Esophagus muscularis mucosa (tissue), 4 donors: ENCODE data around the gene ASXL1. TPM values are rescaled to one million over a fixed set of nuclear protein-coding genes. Genes with fewer than 3 reads are reported as not detected.

Experiments used
- DNase-seq: peaks from one replicate; pipeline ENCODE4 v3.0.0-alpha.2; 2017; ENCODE audit errors: extremely low spot score
- H3K27ac ChIP-seq, 4 donors: fragments of 200-600 bp; sonication (generic); replicated peaks in 1 of 4; 1 replicate in 3 of 4; 2 replicates in 1 of 4; pipeline ENCODE4 v1.5.1; 2016 to 2019; ENCODE audit warnings: mild to moderate bottlenecking in 1 of 4
- H3K27me3 ChIP-seq, 4 donors: fragments of 200-600 bp; sonication (generic); one replicate each; pipeline versions ENCODE4 v1.5.1 to v1.6.0; 2016 to 2019
- H3K36me3 ChIP-seq, 4 donors: fragments of 200-600 bp; sonication (generic); one replicate each; pipeline ENCODE4 v1.5.1; 2016 to 2019
- H3K4me1 ChIP-seq, 4 donors: fragments of 200-600 bp; sonication (generic); one replicate each; pipeline ENCODE4 v1.5.1; 2016 to 2019
- H3K4me3 ChIP-seq, 4 donors: fragments of 200-600 bp; sonication (generic); 1 replicate in 2 of 4; 2 replicates in 2 of 4; pipeline ENCODE4 v1.5.1; 2016 to 2019; ENCODE audit warnings: mild to moderate bottlenecking in 4 of 4, moderate library complexity in 1 of 4
- H3K9me3 ChIP-seq, 4 donors: fragments of 200-600 bp; sonication (generic); 1 replicate in 3 of 4; 2 replicates in 1 of 4; pipeline ENCODE4 v1.5.1; 2016 to 2019
- CTCF ChIP-seq, 3 experiments: fragments of 200-600 bp in 2 of 3; fragments of 450-650 bp in 1 of 3; sonication (generic) in 2 of 3; IDR thresholded peaks; one replicate each; pipeline ENCODE4 v1.5.1; 2017 to 2019; ENCODE audit warnings: antibody characterized with exemption in 3 of 3, mild to moderate bottlenecking in 2 of 3, moderate library complexity in 1 of 3
- EP300 ChIP-seq: sonication (generic); formaldehyde crosslinking; IDR thresholded peaks from one replicate; pipeline ENCODE4 v1.6.1; 2017; ENCODE audit warnings: antibody characterized with exemption
- POLR2A ChIP-seq: fragments of 450-650 bp; IDR thresholded peaks from one replicate; pipeline ENCODE4 v1.6.1; 2017; ENCODE audit warnings: antibody characterized with exemption, moderate library complexity, mild to moderate bottlenecking, low read depth
- POLR2AphosphoS5 ChIP-seq, 2 donors: sonication (generic); formaldehyde crosslinking; IDR thresholded peaks; one replicate each; pipeline ENCODE4 v1.6.1; 2017; ENCODE audit warnings: antibody characterized with exemption in 2 of 2
- WGBS: methylation state at CpG from one replicate; pipeline ENCODE4 v1.1.5; 2018; 5-methylcytosine and 5-hydroxymethylcytosine counted together
- intact Hi-C: fragments of 100-400 bp; cut with DNase I; formaldehyde crosslinking; loops from one replicate; pipeline ENCODE4 v1.15.1; 2023
- total RNA-seq, 4 donors: library from RNA; depleted of rRNA; stranded (reverse); fragments of >200 nt; gene quantifications; one replicate each; pipeline versions ENCODE4 v1.1.0 to v1.2.1, GENCODE V29; 2016

The ASXL1 gene
- total RNA-seq, 4 donors from 2014 or later = 56.5 to 66.7 (median 61.8) TPM

GRCh38 chr20:32436968-32437367 lies 78.8 kb downstream of the ASXL1 start:
- H3K36me3 ChIP-seq = peaks cover 56 to 98% (median 91%) of the 10 kb centered on the region in 4 donors

GRCh38 chr20:32437391-32438074 lies 79.4 kb downstream of the ASXL1 start:
- Histone ChIP-seq H3K27ac (no peak overlapping the region), H3K4me3 (no peak overlapping the region), H3K4me1 (peaks cover 0 to 10% (median 0%) of the 10 kb centered on the region in 4 donors), H3K9me3 (no peaks in the 10 kb centered on the region), H3K27me3 (no peaks in the 10 kb centered on the region), H3K36me3 (peaks cover 53 to 93% (median 85%) of the 10 kb centered on the region in 4 donors)
- 83% methylated on average over 5 of the region's 5 CpGs for WGBS
- no peak for TF ChIP-seq EP300
- TF ChIP-seq POLR2AphosphoS5 (IDR thresholded peaks at IDR 0.05) = no peak
- TF ChIP-seq POLR2A = no peak
- TF ChIP-seq CTCF (IDR thresholded peaks at IDR 0.05) = no peak
- DNase-seq = no peak
- intact Hi-C loops = no loop called here

More at GRCh38 chr20:32436968-32437367, 78.8 kb downstream of the ASXL1 start:
- no peak for DNase-seq
- no peak for TF ChIP-seq EP300
- TF ChIP-seq POLR2A = no peak
- TF ChIP-seq CTCF (IDR thresholded peaks at IDR 0.05) = no peak
- no peak for TF ChIP-seq POLR2AphosphoS5 (IDR thresholded peaks at IDR 0.05)
- Histone ChIP-seq H3K27ac (no peak overlapping the region), H3K27me3 (no peaks in the 10 kb centered on the region), H3K4me1 (peaks cover 0 to 14% (median 0%) of the 10 kb centered on the region in 4 donors), H3K4me3 (no peak overlapping the region), H3K9me3 (no peaks in the 10 kb centered on the region)
- intact Hi-C loops = no loop called here
- 100% methylated on average over 6 of the region's 7 CpGs for WGBS

GRCh38 chr20:32438331-32438858 lies 80.3 kb downstream of the ASXL1 start:
- H3K36me3 ChIP-seq = peaks cover 46 to 85% (median 76%) of the 10 kb centered on the region in 4 donors
- intact Hi-C loops = no loop called here
- no peak for DNase-seq
- H3K27me3 ChIP-seq = no peaks in the 10 kb centered on the region
- H3K9me3 ChIP-seq = no peaks in the 10 kb centered on the region
- no peak overlapping the region for H3K4me3 ChIP-seq
- peaks cover 0 to 1% (median 0%) of the 10 kb centered on the region in 4 donors for H3K4me1 ChIP-seq
- H3K27ac ChIP-seq = no peak overlapping the region
- no peak for TF ChIP-seq EP300
- TF ChIP-seq CTCF (IDR thresholded peaks at IDR 0.05) = no peak
- TF ChIP-seq POLR2AphosphoS5 (IDR thresholded peaks at IDR 0.05) = no peak
- no peak for TF ChIP-seq POLR2A
- 92% methylated on average over 8 of the region's 8 CpGs for WGBS

- intact Hi-C loops = no loop called here
- Histone ChIP-seq H3K4me3 (no peak overlapping the region), H3K4me1 (no peaks in the 10 kb centered on the region), H3K36me3 (peaks cover 37 to 83% (median 69%) of the 10 kb centered on the region in 4 donors), H3K27ac (no peak overlapping the region), H3K27me3 (no peaks in the 10 kb centered on the region), H3K9me3 (no peaks in the 10 kb centered on the region)
- WGBS = 84% methylated on average over 11 of the region's 11 CpGs
- no peak for DNase-seq
- TF ChIP-seq POLR2A (no peak), CTCF (IDR thresholded peaks at IDR 0.05) (no peak), EP300 (no peak), POLR2AphosphoS5 (IDR thresholded peaks at IDR 0.05) (no peak)
These were observed 81.2 kb downstream of the ASXL1 start for GRCh38 chr20:32439132-32439829.
